Measurements from ENCODE around the gene MBTD1. TPM values are rescaled to one million over a fixed set of nuclear protein-coding genes. Genes with fewer than 3 reads are reported as not detected.

MBTD1 gene
- polyA plus RNA-seq (2012; rRNA removed): 4.6 and 6.9 TPM in 2 replicates
- polyA plus RNA-seq (2012; cell fraction: cytosol; rRNA removed): 6.0 and 7.0 TPM in 2 replicates
- 9.7 and 20.6 TPM in 2 replicates for polyA plus RNA-seq (2012; cell fraction: nucleus; rRNA removed)

- H3K4me3 ChIP-seq (ENCODE audit: low read depth in 2 of 2, low read length in 1 of 2): peak within 1 kb of the TSS; percentile 87 to 90
- ChIA-PET CTCF (interaction anchor here (1.7 kb wide), 1 partner anchor 75 kb away, joined by 5 read pairs; no protein-coding TSS in a partner anchor), POLR2A (interaction anchor here (0.6 to 1.4 kb wide), 2 partner anchors 106 to 1524 kb away, joined by 3 to 4 read pairs; partner anchors contain the start of gene NME1)
- H3K36me3 ChIP-seq (replicated peaks in 1 of 2; ENCODE audit: control insufficient read depth in 1 of 2, insufficient read depth in 2 of 2, low read length in 1 of 2): peaks cover 38 to 47% of the 10 kb centered on the region in 2 experiments
- peaks cover 13 to 31% of the 10 kb centered on the region in 2 experiments; a peak in 3 of 4 replicates for H3K4me1 ChIP-seq (ENCODE audit: control insufficient read depth in 1 of 2, insufficient read depth in 2 of 2, low read depth in 1 of 2, low read length in 1 of 2)
- no peaks in the 10 kb centered on the region for H3K9me3 ChIP-seq
- peak; percentile 2; the same call in 1 of the 2 replicates for TF ChIP-seq PBX3 (IDR thresholded peaks at IDR 0.05)
- no peak for TF ChIP-seq EZH2phosphoT487 (IDR thresholded peaks at IDR 0.05; ENCODE audit: borderline replicate concordance, low read depth)
- TF ChIP-seq YY1 (IDR thresholded peaks at IDR 0.05; ENCODE audit: low read depth): no peak
- no peak for TF ChIP-seq EP300 (IDR thresholded peaks at IDR 0.05; ENCODE audit: borderline replicate concordance in 1 of 2, low read depth in 1 of 2, low read length in 1 of 2)
- TF ChIP-seq NFIC (IDR thresholded peaks at IDR 0.05; ENCODE audit: borderline replicate concordance): no peak
- TF ChIP-seq RAD21 (IDR thresholded peaks at IDR 0.05; ENCODE audit: low read length): no peak
- TF ChIP-seq FOXM1 (IDR thresholded peaks at IDR 0.05; ENCODE audit: low read depth): no peak
- no peak; the same call in 1 of the 2 replicates for TF ChIP-seq POLR2AphosphoS5 (IDR thresholded peaks at IDR 0.05; ENCODE audit: low read depth, low read length)
- TF ChIP-seq NRF1 (IDR thresholded peaks at IDR 0.05; ENCODE audit: low read depth, low read length): peak; percentile 85
- H3K79me2 ChIP-seq (ENCODE audit: insufficient read depth): peaks cover 94% of the 10 kb centered on the region
- H3K27me3 ChIP-seq (ENCODE audit: insufficient read depth): no peaks in the 10 kb centered on the region
- H3K9me2 ChIP-seq: no peaks in the 10 kb centered on the region
- no peaks in the 10 kb centered on the region for H3F3A ChIP-seq (replicated peaks; ENCODE audit: insufficient read depth)
- peak within 1 kb of the TSS; percentile 80 for H2AFZ ChIP-seq (ENCODE audit: low read depth)
- H3K27ac ChIP-seq (ENCODE audit: low read depth in 2 of 2, low read length in 1 of 2): peak within 1 kb of the TSS; percentile 97 to 99
- H3K9ac ChIP-seq: peak within 1 kb of the TSS; percentile 83
- DNase-seq: peak; percentile 100
- WGBS (ENCODE audit: low lambda C conversion rate): under 1% methylated on average over 31 of the region's 42 CpGs
- H4K20me1 ChIP-seq (ENCODE audit: insufficient read depth): peaks cover 55% of the 10 kb centered on the region
- peak within 1 kb of the TSS; percentile 95 for H3K4me2 ChIP-seq
These were observed at the start of gene MBTD1 for GRCh38 chr17:51259564-51260236. Gene MBTD1 (minus strand): TSS chr17:51260049. CDS start chr17:51225161, 34,888 bp downstream.

GRCh38 chr17:51305182-51305581 lies 45.3 kb upstream of the MBTD1 start:
- no peaks in the 10 kb centered on the region for H3K79me2 ChIP-seq (ENCODE audit: insufficient read depth)
- TF ChIP-seq RAD21 (IDR thresholded peaks at IDR 0.05; ENCODE audit: low read length): no peak
- no peak for TF ChIP-seq JUND (IDR thresholded peaks at IDR 0.05)
- TF ChIP-seq CHD2 (IDR thresholded peaks at IDR 0.05; ENCODE audit: low read length, partially characterized antibody): no peak
- TF ChIP-seq MAX (IDR thresholded peaks at IDR 0.05; ENCODE audit: low read depth): no peak
- TF ChIP-seq USF2 (IDR thresholded peaks at IDR 0.05; ENCODE audit: borderline replicate concordance, low read depth, low read length): no peak
- TF ChIP-seq ELF1 (IDR thresholded peaks at IDR 0.05): no peak
- no peak for TF ChIP-seq MXI1 (IDR thresholded peaks at IDR 0.05; ENCODE audit: low read depth, low read length)
- no peak for TF ChIP-seq TEAD4 (IDR thresholded peaks at IDR 0.05; ENCODE audit: borderline replicate concordance, insufficient read depth)
- TF ChIP-seq GATA2 (CRISPR knock-in tag; IDR thresholded peaks at IDR 0.05): no peak
- TF ChIP-seq FOXJ3 (CRISPR knock-in tag; IDR thresholded peaks at IDR 0.05): no peak
- TF ChIP-seq RCOR1 (IDR thresholded peaks at IDR 0.05; ENCODE audit: low read length): no peak
- TF ChIP-seq RFX5 (IDR thresholded peaks at IDR 0.05; ENCODE audit: low read length): no peak
- TF ChIP-seq TCF12 (IDR thresholded peaks at IDR 0.05): no peak
- no peak for TF ChIP-seq REST (IDR thresholded peaks at IDR 0.05; ENCODE audit: low read depth, low read length)
- no peak overlapping the region for H3K4me3 ChIP-seq (ENCODE audit: low read depth in 2 of 2, low read length in 1 of 2)
- 81% methylated on average over 9 of the region's 9 CpGs for WGBS (ENCODE audit: low lambda C conversion rate)
- H3K9me3 ChIP-seq: no peaks in the 10 kb centered on the region
- H3K27me3 ChIP-seq (ENCODE audit: insufficient read depth): no peaks in the 10 kb centered on the region
- H3K36me3 ChIP-seq (replicated peaks in 1 of 2; ENCODE audit: control insufficient read depth in 1 of 2, insufficient read depth in 2 of 2, low read length in 1 of 2): no peaks in the 10 kb centered on the region
- CTCF ChIA-PET: interaction anchor here (1.0 kb wide), 1 partner anchor 18 kb away, joined by 3 read pairs; no protein-coding TSS in a partner anchor
- H3K9ac ChIP-seq: no peak overlapping the region
- H3K4me2 ChIP-seq: no peak overlapping the region
- no peak for DNase-seq
- H3K4me1 ChIP-seq (ENCODE audit: control insufficient read depth in 1 of 2, insufficient read depth in 2 of 2, low read depth in 1 of 2, low read length in 1 of 2): no peaks in the 10 kb centered on the region
- no peaks in the 10 kb centered on the region for H3F3A ChIP-seq (replicated peaks; ENCODE audit: insufficient read depth)
- no peaks in the 10 kb centered on the region for H3K9me2 ChIP-seq
- no peak overlapping the region for H2AFZ ChIP-seq (ENCODE audit: low read depth)
- H4K20me1 ChIP-seq (ENCODE audit: insufficient read depth): no peaks in the 10 kb centered on the region
- POLR2A ChIA-PET: no interaction called here
- no peak overlapping the region for H3K27ac ChIP-seq (ENCODE audit: low read depth in 2 of 2, low read length in 1 of 2)

All from SK-N-SH (cell line).